NCI-H1694 (cell line): Measurements from ENCODE around the gene CNPY4.

ENCODE experiments used
- DNase-seq: peaks from one replicate; lab custom pipeline; 2025; lab: John Stamatoyannopoulos, UW

The CNPY4 gene

DNA sequence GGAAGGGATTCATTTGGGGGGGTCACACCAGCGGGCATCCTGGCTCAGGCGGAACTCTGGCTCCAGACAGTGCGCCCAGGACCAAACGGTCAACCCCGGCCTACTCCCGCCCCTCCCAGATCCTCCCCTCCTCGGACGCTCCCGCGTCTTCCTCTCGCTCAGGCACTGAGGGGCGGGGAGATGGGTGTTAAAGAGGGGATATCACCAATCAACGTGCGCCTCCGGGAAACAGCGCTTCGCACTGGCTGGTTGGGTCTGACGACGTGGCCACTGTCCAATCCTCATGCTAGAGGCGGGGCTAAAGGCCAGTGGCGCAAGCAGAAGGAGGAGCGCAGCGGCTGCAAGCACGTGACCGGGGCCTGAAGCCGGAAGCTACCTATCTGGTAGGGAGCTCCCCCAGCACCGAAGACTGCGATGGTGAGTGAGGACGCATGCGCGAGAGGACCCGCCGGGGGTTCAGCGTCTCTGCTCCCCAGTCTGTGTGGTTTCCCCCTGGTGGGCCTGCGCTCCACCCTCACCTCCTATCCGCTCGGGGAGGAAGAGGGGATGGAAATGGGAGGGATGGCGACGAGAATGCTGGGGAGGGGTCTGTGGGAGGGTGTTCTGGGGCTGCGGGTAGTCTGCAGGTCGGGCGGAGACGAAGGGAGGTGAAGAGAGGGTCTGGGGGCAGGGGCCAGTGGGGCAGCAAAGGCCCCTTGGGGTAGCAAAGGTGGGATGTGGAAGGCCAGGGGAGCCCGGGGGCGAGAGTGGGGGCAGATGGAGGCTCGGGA lies 29.3 kb downstream of the CNPY4 start, which contains the start of gene LAMTOR4:
LAMTOR4 (plus strand) TSS at position 360 of the 770 bp plus-strand sequence; CDS start at position 415, 55 bp downstream.
- peak; percentile 99 for DNase-seq

DNA sequence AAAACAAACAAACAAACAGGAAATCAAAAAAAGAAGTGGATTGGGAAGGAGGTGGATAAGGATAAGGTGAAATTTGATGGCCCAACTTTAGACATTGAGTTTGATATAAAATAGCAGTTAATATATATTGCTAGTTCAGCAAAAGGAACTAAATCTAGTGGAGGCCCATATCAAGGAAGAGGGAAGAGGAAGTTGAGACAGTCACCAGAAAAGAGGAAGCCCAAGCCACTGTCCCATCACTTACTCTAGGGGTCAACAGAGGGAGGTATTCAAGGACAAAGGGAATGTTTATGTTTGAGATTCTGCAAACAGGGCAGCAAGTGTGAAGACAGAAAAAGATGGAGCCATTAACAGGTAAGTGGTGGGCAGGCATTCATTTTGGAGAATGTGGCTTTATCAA lies 33.0 kb downstream of the CNPY4 start:
- no peak for DNase-seq

DNA sequence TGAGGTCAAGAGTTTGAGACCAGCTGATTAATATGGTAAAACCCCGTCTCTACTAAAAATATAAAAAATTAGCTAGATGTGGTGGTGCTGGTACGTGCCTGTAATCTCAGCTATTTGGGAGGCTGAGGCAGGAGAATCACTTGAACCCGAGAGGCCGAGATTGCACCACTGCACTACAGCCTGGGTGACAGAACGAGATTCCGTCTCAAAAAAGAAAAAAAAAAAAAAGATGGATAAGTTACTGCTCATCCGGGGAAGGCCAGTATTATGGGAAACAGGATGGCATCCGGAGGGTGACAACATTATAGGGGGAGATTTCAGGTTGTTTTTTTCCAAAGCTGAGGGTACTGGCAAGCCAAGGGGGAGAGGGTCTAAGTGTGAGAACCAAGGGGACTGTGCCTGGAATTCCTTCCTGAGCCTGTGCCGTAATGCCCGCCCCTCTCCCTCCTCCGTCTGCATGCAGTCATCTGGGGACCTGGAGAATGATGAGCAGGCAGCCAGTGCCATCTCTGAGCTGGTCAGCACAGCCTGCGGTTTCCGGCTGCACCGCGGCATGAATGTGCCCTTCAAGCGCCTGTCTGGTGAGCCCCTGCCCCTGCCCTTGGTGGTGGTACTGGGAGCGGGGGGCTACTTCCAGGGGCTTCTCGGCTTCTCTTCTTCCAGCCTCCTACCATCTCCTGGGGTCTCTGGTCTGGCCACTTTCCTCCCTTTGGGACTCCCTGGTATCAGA lies 33.7 kb downstream of the CNPY4 start:
- DNase-seq, result no peak

DNA sequence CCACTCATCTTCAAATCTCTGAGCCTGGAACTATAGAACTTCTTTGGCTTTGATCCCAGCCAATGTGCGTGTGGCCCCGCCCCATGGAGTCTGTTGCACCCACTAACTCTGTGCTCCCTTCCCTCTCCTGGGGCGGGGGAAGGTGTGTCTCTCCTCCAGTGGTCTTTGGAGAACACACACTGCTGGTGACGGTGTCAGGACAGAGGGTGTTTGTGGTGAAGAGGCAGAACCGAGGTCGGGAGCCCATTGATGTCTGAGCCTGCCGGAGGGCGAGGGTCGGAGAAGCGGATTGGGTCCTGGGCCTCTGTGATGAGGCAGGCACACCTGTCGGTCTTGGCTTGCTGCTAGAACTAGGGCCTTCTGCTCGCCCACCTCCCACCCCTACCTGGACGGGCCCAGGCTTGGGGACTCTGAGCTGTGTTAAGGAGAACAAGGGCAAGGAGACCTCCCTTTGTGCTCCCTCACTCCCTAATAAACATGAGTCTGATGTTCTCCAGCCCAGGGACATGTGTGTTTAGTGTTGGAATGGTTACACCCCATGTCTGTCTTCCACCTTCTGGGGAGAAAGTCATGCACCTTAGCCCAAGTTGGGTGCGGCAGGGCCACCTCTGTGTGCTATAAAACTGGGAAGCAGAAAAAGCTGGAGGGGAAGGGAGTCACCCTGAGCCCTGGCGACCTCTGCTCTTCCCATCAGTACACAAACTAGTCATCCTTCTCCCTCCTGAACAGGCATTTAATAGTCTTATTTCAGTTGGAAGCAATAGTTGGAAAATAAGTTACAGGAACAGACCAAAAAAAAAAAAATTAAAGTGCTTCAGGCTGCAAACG lies 34.5 kb downstream of the CNPY4 start:
- DNase-seq, result no peak

DNA sequence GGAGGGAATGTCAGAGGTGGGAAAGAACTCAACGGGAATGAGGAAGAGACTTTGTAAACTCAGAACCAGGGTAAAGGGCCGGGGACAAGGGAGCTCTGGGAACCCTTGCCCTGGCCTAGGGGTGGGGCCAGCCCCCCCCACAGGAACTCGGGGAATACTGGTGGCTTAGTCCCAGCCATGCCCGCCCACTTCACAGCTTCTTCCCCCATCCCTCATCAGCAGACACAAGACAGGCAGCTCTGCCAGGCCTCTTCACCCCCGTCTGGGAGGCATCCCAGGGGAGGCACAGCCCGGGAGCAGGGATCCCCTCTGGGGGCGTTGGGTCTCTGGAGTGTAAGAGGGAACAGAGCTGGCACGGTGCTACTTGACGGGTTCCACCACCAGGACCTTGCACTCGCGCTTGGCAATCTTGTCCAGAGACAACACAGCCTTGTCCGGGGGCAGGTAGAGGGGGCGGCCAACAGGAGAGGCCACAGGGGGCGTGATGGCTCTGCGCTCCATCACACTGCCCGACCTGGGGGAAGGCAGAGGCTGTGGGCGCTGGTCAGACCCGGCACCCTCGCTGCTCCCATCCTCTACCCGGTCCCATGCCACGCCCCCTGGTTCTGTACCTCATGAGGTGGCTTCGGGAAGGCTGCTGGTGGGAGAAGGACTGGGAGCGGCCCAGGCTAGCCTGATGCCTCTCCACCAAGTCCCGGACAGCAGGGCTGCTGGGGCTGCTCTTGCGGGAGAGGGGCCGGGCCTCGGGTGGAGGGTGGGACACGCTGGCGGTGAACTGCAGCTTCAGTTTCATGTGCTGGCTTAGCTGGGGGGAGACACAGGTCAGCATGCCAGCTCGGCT lies 35.4 kb downstream of the CNPY4 start:
- no peak for DNase-seq

DNA sequence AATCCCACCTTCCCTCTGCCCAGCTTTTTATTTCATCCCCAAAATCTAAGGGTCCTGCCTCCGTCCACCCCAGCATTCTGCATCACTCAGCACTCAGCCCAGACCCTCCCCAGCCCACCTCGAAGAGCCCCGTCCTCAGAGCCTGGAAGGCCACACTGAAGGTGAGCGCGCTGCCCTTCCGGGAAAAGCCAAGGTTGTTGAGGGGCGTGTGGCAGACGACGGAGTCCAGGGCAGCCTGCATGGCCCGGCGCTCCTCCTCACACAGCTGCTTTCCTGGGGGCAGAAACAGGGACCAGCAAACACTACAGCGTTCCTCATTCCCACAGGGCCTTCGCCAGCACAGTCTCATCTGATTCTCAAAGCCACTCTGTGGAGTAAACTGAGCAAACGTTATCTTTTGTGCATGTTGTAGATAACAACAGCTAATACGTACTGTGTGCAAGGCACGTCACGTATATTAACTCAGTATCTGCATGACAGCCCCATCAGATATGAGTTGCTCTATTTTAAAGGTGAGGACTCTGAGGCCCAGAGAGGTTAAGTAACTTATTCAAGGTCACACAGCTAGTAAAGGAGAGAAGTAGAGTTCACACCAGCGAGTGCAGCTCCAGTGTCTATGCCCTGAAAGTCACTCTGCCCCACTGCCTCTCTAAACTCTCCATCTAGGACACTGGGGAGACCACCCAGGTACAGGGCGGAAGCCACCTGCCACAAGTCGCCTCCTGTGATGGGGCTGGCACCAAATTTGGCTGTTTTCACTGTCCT lies 36.3 kb downstream of the CNPY4 start:
- DNase-seq, result no peak

DNA sequence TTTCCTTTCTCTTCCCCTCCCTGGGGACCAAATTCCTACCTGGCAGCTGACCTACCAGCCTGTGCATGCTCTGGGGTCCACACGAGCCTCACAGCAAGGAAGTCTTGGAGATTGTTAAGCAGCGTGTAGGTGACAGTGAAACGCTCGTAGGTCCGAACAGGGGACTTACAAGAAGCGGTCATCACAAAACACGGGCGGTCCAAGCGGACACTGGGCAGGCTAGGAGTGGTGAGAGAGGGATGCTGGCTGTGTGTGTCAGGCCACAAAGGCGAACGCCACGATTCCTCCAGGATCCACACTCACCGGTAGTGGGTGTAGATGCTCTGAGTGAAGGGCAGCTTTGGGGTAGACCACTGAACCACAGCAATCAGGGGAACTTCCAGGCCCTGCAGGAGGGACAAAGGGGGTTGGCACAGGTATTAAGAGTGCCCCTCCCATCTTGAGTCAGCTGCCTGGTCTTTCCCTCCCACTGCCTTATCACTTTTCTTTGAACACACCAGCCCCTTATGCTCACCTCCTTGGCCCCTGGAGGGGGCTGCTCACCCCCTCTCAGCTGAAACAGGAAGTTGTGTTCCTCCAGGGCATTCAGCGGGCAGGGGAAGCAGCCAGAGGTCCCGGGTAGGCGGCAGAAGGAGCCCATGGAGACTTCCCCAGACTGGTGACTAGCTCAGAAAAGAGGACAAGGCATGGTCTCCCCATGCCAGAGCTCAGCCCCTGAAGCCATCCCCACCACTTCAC lies 37.1 kb downstream of the CNPY4 start:
- no peak for DNase-seq

DNA sequence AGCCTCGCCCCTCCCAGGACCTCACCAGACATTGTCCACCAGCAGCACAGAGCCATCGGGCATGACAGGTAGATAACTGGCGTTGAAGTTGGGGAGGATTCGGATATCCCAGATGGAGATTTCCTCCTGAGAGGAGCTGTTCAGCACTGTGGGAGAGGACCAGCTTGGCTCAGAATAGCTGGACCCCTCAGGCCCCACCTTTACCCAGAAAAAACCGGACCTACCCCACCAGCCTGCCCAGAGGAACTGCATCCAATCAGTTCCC lies 37.6 kb downstream of the CNPY4 start:
- no peak for DNase-seq

DNA sequence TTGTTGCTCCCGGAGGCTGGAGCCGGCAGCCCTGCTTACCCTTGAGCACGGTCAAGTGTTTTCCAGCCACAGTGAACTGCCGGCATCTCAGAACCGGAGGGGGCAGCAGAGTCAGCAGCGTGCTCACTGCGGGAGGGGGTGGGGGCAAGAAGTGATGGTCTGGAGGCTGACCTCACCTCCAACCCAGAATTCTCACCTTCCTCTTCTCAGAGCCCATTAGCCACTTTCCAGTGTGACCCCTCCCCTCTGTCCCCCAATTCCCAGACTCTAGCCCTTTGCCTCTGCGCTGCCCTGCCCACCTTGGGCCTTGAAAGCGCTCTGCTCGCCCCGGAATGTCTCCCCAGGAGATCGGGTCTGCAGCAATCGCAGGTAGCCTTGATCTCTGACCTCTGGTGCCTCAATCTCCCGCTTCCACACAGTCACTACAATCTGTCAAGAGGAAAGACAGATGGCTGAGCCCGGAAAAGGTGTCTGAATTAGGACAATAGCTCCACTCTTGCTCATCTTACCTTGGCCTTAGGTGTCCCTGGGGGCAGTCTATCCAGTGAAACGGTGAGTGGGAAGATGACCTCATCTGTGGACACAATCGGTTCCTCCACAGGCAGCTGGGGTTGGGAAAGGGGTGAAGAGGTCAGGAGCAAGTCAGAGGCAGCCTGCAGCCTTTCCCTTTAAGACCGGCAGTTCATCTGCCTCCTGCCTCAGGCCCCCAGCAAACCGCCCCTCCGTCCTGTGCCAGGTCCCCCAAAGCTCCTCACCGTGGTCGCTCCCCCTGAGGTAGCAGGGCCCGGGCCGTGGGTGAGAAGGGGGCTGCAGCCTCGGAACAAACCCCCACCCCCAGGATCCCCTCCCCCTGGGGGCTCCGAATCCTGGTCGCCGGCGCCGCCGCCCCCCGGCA lies 38.1 kb downstream of the CNPY4 start:
- no peak for DNase-seq

DNA sequence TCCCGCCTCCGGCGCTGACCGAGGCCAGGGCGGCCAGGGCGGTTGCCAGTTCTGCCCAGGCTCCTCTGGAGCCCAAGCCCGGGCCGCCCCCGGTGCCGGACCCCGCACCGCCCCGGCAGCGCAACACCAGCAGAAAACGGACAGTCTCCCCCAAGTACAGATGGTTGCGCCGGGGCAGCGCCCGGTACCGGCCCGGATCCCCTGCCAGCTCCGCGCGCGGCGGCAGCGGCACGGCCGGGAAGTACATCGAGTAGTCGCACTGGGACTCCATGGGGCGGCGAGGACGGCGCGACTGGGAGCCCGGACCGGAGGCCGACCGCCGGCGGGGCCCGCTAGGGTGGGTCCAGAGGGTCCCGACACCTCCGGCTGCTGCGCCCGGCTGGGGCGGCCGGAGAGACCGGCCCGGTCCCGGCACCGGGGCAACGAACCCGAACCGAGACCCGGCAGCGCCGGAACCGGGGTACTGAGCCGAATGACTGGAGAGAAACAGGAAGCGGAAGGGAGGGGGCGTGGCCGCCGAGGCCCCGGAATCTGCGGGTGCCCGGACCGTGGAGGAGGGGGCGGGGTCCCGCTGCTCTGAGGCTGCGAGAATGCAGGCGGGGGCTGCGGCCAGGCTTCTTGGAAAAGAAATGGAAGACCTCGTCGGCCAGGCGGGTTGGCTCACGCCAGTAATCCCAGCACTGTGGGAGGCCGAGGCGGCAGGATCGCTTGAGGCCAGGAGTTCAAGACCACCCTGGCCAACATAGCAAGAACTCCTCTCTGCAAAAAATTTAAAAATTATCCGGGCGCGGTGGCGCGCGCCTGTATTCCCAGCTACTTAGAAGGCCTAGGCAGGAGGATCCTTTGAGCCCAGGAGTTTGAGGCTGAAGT lies 39.0 kb downstream of the CNPY4 start, which contains the start of gene TRAPPC14:
TRAPPC14 (minus strand) TSS at position 495 of the 870 bp plus-strand sequence; CDS start at position 271, 224 bp downstream.
- DNase-seq, result peak; percentile 63

DNA sequence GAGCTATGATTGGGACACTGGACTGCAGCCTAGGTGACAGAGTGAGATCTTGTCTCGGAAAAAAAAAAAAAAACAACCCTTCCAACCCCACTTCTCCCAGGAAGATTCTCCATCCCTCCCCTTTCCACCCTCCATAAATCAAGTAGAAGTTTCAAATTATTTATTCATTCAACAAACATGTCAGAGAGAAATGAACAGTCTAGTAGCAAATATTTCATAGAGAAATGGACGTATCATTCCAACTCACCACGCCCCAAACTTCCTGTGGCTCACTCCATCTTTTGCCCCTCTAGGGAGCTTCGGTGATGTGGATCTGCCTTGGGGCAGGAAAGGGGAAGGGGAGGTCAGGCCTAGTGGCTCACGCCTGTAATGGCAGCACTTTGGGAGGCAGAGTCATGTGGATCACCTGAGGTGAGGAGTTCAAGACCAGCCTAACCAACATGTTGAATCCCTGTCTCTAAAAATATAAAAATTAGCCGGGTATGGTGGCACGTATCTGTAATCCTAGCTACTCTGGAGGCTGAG lies 39.7 kb downstream of the CNPY4 start:
- DNase-seq, result no peak

DNA sequence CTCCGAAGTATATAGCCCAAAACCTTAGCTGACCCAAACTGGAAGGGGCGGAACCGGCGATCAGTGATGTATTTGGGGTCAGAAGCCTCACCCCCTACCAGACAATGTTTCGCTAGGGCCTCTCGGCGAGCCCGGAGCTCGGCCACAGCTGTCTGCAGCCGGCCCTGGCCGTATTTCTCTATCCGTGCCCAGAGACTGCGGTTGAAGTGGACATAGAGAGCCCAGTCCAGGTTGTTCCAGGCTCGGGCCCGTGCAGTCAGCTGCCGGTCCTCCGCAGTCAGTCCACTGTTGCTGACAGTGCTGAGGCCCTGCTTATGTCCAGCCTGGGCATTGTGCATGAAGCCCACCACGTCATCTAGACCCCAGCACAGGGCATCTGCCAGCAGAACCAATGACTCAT lies 40.6 kb downstream of the CNPY4 start:
- DNase-seq, result no peak

DNA sequence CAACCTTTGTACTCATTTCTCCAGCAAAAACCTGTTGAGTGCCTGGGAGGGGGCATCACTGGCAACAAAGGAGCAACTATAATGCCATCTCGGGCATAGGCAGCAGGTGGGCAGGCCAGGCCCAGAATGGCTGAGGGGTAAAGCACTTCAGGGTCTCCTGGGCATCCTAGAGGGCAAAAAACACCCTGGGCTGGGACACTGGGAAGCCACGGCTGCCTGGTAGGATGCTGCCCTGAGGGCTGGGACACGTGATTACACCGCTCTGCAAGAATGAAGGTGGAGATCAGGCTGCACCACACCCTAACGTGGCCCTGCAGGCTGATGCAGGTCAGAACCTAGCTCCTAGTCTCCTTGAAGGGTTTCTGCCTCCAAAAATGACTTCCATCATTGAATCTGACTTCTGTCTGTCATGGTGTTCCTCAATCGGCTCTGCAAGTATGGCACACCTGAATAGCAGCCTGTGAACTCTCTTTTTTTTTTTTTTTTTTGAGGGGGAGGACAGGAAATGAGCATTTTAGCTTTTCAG lies 43.6 kb downstream of the CNPY4 start:
- DNase-seq, result no peak

DNA sequence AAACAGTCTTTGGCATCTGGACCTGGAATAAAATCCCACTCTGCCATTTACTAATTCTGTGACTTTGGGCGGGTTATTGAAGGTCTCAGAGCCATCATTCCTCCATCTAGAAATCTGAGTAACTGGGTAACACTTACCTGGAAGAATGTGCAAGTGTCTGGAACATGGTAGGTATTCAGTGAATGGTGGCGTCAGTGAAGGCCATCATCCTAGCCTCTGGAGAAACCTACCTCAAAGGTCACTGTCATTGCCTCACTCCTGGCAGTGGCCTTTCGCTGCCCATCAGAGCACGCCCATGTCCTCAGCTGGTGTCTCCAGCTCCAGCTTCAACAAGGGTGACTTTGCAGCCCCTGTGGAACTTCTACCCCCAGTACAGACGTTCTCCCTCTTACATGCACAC lies 44.4 kb downstream of the CNPY4 start:
- DNase-seq, result no peak

DNA sequence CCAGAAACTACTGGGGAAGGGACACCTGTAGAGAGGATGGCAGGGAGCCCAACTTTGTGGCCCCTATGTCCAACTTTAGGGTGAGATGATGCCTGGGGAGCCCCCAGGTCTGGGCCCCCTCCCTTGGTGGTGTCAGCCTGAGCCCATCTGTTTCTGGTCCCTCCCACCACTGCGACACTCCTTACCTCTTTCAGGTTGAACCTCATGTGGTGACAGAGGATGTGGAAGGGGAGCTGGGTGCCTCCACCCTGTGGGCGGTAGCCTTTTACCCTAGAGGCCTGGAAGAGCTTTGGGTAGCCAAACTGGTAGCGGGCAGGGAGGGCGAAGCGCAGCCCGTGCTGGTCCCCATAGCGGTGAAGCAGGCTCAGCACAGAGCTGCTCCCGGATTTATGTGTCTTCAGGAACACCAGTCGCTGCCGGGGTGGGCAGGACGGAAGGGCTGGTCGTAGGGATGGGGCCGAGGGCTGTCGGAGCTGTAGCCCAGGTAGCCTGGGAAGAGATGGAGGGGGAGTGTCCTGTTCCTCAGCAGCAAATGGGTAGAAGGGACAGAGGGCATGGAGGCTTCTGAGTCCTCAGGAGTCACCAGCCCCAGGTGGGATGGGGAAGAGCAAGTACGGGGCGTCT lies 47.0 kb downstream of the CNPY4 start:
- no peak for DNase-seq

DNA sequence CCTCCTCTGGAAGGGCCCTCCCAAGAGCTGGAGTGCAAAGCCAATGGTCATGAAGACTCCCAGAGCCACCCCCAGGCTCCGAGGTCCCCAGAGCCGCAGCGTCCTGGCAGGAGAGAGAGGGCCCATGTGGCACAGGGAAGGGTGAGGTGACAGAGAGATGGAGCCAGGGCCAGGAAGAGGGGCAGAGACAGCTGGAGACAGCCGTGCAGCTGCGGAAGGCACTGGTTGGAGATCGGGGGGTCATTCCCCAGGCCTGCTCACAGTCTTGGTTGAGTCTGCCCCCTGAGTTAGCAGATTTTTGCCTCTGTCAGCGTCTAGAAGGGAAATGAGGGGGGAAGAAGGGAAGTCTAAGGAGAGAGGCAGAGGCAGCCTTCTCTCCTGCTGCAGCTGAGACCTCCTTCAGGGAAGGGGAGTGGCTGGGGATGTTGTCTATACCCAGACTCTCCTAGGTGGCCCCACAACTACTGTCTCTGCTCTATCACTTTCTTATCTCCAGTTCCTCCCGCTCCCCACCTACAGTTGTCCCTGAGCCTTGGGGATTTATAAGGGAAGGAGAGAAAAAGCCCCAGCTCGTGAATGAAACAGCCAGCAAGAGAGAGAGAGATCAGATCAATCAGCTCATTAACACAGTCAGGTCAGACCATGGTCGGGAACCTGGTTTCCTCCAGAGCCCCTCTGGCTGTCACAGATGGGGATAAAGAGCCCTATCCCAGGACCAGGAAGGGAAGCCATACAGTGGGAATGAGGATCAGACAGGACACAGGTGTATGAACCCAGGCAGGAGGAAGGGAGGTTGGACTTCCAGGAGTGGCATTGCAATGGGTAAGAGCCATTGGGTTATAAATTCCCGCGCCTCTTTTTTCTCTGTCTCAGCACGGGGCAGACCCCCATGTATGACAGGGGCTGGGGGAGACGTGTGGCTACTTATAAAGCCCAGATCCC lies 47.8 kb downstream of the CNPY4 start:
- no peak for DNase-seq
